ENCODE measurements around the gene XYLT1. TPM values are rescaled to one million over a fixed set of nuclear protein-coding genes. Genes with fewer than 3 reads are reported as not detected.

Gene XYLT1
- polyA plus RNA-seq, 1 donor from 2014 or later: 3.3 TPM

GRCh38 chr16:17177959-17178905 lies 292.5 kb downstream of the XYLT1 start:
- H3F3A ChIP-seq (ENCODE audit: insufficient read depth, low read length, poor library complexity, severe bottlenecking): no peaks in the 10 kb centered on the region
- H3K9me2 ChIP-seq (ENCODE audit: insufficient read depth, low read length): no peaks in the 10 kb centered on the region
- no peaks in the 10 kb centered on the region for H4K20me1 ChIP-seq (ENCODE audit: insufficient read depth)
- peak overlapping the region; percentile 75 for H3K27ac ChIP-seq (ENCODE audit: low read length)
- no peak overlapping the region for H3K4me3 ChIP-seq (ENCODE audit: low read length)
- H3K79me2 ChIP-seq (replicated peaks; ENCODE audit: insufficient read depth, low read length): no peaks in the 10 kb centered on the region
- no peak overlapping the region for H3K9ac ChIP-seq (ENCODE audit: low read length)
- TF ChIP-seq EP300 (conservative IDR thresholded peaks at IDR 0.05; ENCODE audit: poor library complexity, severe bottlenecking): no peak
- no peak for TF ChIP-seq CTCF (IDR thresholded peaks at IDR 0.05; ENCODE audit: poor library complexity, severe bottlenecking)
- H3K36me3 ChIP-seq (ENCODE audit: insufficient read depth, low read length): no peaks in the 10 kb centered on the region
- no peak overlapping the region for H3K4me2 ChIP-seq (ENCODE audit: low read length)
- H2AFZ ChIP-seq (ENCODE audit: low read depth, low read length): no peak overlapping the region
- H3K9me3 ChIP-seq (ENCODE audit: low read length): no peaks in the 10 kb centered on the region
- H3K27me3 ChIP-seq (ENCODE audit: insufficient read depth, low read depth, low read length): no peaks in the 10 kb centered on the region

- peak overlapping the region; percentile 75 for H3K27ac ChIP-seq (ENCODE audit: low read length)
- H3K27me3 ChIP-seq (ENCODE audit: insufficient read depth, low read depth, low read length): no peaks in the 10 kb centered on the region
- H4K20me1 ChIP-seq (ENCODE audit: insufficient read depth): no peaks in the 10 kb centered on the region
- no peaks in the 10 kb centered on the region for H3K9me2 ChIP-seq (ENCODE audit: insufficient read depth, low read length)
- no peak overlapping the region for H2AFZ ChIP-seq (ENCODE audit: low read depth, low read length)
- H3K9ac ChIP-seq (ENCODE audit: low read length): peak overlapping the region; percentile 33
- H3K4me3 ChIP-seq (ENCODE audit: low read length): peak overlapping the region; percentile 12
- H3K79me2 ChIP-seq (replicated peaks; ENCODE audit: insufficient read depth, low read length): no peaks in the 10 kb centered on the region
- no peaks in the 10 kb centered on the region for H3K36me3 ChIP-seq (ENCODE audit: insufficient read depth, low read length)
- H3K4me2 ChIP-seq (ENCODE audit: low read length): no peak overlapping the region
- H3K9me3 ChIP-seq (ENCODE audit: low read length): no peaks in the 10 kb centered on the region
- no peaks in the 10 kb centered on the region for H3F3A ChIP-seq (ENCODE audit: insufficient read depth, low read length, poor library complexity, severe bottlenecking)
- TF ChIP-seq EP300 (conservative IDR thresholded peaks at IDR 0.05; ENCODE audit: poor library complexity, severe bottlenecking) (peak; percentile 73), CTCF (IDR thresholded peaks at IDR 0.05; ENCODE audit: poor library complexity, severe bottlenecking) (no peak), POLR2AphosphoS5 (IDR thresholded peaks at IDR 0.05) (peak; percentile 61), MXI1 (conservative IDR thresholded peaks at IDR 0.05; ENCODE audit: poor library complexity, severe bottlenecking) (no peak), SMC3 (conservative IDR thresholded peaks at IDR 0.05; ENCODE audit: poor library complexity) (no peak), RAD21 (conservative IDR thresholded peaks at IDR 0.05) (no peak), EZH2 (IDR thresholded peaks at IDR 0.05; ENCODE audit: borderline replicate concordance, insufficient read depth, low read length, poor library complexity, severe bottlenecking) (no peak), REST (IDR thresholded peaks at IDR 0.05; ENCODE audit: borderline replicate concordance) (peak; percentile 90), TAF1 (IDR thresholded peaks at IDR 0.05; ENCODE audit: low read depth) (no peak)
Measured at GRCh38 chr16:17177242-17177958, 293.4 kb downstream of the XYLT1 start.
